Measurements from ENCODE around the gene RAD18.
A peak's percentile ranks its signal among the peaks of the same experiment; 100 is the strongest.

Gene RAD18

DNA sequence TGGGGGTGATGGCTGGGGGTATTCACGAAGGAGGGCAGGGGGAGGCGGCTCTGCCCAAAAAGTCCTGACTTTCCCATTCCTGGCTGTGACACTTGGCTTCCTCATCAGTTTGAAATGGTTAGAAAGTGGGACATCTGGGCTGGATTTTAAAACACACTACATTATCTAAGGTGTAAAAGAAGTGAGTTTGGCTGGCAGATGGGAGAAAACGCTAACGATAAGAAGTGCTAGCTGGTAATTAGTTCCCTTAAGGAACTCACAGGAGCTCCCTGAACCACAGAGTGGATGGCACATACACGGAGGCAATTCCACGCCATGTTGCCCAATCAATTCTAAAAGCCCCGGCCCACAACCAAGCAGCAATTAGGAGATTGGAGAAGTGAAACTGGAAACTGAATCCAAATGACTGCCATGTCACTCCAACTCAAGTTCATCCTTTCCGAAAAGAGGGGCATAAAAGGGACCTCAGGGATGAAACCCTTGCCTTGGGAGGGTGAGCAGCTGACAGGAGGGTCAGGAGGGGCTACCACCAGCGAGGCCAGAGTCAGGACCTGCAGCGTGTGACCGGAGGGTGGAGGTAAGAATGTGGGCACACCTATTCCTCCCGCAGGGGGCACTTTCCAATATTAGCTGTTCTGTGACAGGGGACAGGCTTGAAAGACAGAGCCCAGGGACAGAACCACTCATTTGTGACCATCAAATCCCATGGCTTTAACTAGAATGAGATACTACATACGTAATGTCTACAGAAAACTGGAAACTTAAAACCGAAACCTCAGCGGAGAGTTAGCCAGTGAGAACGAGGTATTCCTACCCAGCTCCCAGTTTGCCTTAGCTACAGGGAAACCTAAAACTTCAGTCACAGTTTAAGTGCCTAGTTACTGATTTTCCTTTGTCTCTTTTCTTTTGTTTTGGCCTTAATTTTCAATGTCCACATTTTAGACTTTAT is 98.6 kb downstream of the RAD18 start:
- no peak for DNase-seq (ENCODE audit: low spot score)

DNA sequence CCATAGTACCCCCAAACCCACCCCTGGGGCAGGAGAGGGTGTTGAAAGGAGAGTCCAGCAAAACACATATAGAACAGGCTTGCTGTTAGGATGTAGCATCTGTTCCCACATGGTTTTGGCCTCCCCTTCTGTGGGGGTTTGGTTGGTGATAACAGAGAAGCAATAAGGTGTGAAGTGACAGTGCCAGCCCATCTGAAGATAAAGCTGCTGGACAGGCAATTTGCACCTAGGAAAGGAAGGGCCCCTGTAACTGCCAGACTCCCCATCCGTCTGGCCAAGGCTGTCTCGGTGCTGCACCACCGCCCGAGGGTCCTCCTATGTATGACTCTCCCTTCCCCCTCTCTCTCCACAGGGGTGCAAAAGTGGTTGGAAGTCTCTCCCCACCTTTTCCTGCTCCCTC is 99.4 kb downstream of the RAD18 start:
- DNase-seq (ENCODE audit: low spot score), result no peak

DNA sequence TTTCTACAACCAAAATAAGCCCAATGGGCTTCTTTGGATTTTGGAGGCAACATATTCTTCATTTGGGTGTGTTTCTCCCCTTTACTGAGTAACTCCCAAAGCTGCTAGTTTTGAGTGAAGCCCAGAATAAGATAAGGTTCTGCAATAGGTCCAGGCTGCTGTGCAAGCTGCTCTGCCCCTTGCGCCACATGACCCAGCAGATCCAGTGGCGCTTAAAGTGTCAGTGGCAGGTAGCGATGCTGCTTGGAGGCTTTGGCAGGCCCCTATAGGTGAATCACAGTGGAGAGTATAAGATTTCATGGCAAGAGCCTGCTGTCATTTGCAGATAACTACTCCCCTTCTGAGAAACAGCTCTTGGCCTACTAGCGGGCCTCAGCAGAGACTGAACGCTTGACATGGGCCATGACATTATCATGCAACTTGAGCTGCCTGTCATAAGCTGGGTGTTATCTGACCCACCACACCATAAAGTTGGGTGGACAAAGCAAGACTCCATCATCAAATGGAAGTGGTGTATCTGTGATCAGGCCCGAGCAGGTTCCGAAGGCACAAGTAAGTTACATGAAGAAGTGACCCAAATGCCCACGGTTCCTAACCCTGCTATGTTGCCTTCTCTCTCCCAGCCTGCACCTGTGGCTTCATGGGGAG is 105.4 kb downstream of the RAD18 start:
- no peak for DNase-seq (ENCODE audit: low spot score)

DNA sequence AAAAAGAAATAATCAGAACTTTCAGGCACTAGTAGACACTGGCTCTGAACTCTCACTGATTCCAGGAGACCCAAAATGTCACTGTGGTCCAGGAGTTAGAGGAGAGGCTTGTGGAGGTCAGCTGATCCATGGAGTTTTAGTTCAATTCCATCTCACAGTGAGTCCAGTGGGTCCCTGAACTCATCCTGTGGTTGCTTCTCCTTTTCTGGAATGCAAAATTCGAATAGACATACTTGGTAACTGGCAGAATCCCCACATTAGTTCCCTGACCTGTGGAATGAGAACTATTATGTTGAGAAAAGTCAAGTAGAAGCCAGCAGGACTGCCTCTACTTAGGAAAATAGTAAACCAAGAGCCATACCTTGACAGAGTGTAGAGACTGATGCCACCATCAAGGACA is 106.6 kb downstream of the RAD18 start:
- DNase-seq (ENCODE audit: low spot score), result no peak

DNA sequence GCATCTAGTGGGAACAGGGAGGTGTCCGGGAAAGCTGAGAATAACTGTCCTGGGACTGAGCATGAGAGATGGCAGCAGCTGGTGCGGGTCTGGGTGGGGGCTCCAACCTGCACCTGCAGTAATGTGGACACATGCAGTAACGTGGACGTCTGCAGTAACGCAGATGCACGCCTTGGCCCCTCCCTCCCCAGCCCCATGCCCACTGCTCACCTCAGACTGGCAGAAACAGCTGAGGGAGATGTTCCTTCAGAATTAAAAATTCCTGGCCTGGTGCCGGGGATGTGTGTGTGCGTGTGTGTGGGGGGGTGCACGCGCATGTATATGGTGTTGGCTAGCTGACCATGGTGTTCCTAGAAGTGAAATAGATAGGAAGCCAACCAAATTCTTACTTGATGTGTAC is 107.2 kb downstream of the RAD18 start:
- DNase-seq (ENCODE audit: low spot score), result peak; percentile 74

DNA sequence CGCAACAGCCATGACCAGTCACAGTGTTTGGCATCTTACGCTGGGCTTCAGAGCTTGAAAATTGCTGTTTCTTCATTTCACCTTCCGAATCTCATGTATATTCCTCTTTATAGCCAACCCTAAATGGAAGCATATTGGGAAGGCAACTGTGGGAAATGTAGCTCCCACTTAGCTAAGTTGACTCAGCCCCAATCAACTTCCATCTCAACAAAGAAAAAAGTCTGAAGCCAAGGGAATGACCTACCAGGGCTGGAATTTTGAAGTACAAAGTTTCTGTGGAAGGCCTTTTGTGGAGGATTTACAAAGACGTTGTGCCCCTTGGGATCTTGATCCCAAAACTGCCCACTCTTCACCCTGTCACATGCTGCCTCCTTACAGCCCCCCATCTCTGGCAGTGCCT is 108.6 kb downstream of the RAD18 start:
- DNase-seq (ENCODE audit: low spot score), result no peak

DNA sequence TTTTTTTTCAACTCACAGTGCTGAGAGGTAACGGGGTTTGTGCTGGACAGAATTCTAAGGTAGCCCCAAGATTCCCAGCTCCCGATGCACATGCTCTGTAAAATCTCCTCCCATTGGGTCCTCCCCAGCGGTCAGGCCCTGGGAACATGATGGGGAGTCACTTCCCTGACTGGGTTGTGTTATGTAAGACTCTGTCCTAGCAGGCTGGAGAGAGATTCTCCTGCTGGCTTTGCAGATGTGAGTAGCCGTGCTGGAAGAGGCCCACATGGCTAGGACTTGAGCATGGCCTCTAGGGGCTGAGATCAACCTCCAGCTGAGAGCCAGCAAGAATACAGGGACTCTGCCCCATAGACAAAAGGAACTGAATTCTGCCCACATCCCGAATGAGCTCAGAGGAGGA is 110.2 kb downstream of the RAD18 start:
- DNase-seq (ENCODE audit: low spot score), result no peak

DNA sequence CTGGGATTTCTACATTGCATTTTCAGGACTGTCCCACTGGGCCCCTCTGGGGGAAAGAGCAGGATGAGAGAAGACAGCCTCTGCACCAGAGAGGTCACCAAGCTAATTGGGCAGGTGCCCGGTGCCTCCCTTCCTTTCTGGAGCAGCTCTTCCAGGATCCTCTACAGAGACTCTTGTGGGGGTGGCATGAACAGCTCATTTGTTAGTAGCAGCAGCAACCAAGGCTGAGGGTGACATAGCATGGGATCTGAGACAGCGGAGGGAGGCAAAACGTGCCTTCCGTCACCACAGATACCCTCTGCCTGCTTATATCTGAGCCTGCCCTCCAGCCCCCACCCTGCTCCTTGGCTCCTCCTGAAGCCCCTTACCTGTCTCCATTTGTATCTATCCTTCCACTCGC is 110.8 kb downstream of the RAD18 start:
- no peak for DNase-seq (ENCODE audit: low spot score)

DNA sequence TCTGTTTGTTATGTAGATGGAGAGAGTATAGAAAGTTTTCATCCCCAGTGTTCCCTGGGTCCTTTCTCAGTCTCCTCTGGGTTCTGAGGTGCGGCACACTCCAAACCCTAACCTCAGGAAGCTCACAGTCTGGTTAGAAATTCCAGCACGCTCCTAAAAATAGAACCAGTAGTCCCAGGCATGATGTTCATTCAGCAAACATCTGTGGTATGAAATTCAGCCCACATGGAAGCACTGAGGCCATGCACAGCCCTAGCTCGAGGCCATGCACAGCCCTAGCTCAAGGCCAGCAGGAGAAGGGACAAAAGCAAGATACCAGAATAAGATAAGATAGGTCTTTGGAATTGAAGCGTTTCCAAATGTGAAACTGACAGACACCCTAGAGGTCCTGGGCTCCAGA is 111.6 kb downstream of the RAD18 start:
- DNase-seq (ENCODE audit: low spot score), result no peak

DNA sequence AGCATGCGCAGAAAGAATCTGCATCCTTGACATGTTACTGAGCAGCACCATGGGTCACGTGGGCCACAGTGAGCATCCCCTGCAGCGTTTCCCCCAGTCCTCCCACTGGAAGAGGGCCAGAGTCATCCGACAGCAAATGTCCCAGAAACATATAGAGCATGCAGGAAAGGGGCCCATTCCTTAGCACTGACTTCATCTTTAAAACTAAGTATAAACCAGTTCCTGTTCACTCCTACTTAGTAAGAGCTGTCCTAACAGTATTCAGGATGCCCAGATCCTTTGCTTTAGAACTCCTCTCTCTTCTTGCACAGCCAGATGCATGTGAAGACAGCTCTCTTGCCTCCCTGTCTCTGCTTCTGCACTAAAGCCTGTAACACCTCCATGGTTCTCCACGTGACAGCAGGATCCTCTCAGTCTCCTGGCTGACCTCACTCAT is 114.6 kb downstream of the RAD18 start:
- no peak for DNase-seq (ENCODE audit: low spot score)

DNA sequence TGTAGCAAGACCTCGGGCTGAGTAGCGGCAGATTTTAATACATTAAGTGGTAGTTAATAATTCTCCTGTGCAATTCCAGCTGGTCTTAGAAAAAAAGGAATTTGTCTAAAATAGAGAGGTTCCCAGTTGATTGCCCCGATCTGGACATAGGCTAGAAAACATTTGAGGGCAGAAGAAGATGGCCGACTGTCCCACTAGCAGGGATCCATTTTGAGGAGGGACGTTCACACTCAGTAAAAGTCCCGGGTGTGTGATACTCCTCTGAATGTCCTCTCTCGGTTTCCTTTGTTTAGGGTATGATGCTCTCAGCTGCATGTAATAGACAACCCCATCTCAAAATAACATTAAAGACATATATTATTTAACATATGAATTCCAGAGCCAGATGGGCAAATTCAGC is 116.0 kb downstream of the RAD18 start:
- DNase-seq (ENCODE audit: low spot score), result no peak

DNA sequence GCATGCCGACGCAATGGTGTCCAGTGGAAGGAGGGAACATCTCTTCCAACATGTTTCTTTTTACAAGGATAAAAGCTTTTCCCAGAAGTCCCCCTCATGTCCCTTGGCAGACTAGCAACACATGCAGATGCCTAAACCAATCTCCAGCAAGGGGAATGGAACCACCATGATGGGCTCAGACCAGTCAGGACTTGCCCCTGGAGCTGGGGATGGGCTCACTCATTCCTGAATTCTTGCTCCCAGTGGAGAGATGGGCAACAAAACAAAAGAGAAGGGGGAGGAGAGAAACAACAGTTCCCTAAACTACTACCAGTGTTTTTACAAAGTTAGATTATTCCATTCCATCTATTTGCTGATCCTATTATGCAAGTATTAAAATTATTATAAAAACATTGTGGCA is 117.1 kb downstream of the RAD18 start:
- no peak for DNase-seq (ENCODE audit: low spot score)

DNA sequence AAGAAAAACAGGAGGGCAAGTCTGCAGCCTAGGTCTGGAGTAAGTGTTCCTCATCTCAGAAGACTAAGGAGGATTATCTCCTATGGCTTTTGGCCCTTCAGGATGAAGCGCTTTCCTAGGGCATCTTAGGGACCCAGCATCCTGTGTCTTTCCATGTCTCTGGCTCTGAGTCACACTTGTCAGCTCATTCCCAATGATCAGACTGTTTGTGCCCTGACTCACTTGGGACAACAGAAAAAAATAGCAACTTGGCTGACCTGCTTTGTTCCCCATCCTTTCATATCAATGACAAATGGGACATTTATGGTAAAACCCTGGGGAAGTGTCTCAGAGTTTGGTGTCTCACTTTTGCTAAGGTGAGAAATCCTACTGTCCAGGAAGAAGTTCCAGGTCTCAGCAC is 117.6 kb downstream of the RAD18 start:
- no peak for DNase-seq (ENCODE audit: low spot score)

DNA sequence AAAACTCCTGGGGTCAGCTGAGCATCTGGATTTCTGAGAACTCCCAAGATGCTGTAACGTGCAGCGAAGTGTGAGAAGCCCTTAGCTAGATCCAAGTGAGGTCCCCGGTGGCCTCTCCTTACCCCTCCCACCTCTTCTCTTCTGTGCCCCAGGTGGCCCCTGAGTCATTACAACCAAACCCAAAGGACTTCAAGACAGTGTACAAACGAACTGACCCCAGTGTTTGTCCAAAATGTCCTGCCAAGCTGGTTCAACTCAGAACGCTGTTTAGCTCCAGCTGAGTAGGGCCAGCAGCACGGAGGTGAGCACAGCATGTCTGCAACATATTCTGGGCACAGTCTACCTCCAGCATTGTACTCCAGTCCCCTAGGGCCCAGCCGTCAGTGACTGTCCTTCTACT is 119.9 kb downstream of the RAD18 start:
- no peak for DNase-seq (ENCODE audit: low spot score)

DNA sequence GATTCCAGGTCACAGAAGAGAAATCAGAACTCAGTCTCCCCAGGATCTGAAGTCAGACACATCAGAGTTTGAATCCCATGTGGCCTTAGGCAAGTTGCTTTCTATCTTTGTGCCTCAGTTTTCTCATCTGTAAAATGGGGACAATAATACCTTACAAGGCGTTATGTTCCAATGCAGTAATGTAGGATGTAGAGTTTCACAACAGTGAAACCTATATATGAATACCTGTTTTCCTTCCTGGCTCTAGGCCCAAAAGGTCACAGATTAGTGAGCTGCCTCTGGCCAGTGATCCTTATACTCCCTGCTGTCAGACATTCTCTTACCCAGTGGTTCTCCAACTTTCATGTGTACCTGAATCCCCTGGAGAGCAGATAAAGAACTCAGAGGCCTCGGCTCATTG is 121.0 kb downstream of the RAD18 start:
- DNase-seq (ENCODE audit: low spot score), result no peak

DNA sequence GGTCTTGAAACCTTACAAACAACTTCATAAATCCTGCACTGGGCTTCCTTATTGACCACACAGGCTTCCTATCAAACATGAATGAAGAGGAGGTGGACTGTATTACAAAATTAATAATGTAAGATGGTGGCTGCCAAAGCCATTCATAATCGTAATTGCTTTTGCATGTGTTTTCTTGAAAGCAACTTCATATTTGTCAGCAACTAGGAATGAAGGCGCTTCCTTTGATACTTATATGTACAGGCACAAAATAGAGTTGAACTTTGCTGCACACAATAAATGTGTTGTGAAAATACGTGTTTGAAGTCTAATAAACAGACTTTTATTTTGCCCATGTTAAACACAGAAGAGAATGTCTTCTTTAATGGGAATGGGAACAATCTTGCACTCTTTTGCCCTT is 121.8 kb downstream of the RAD18 start:
- DNase-seq (ENCODE audit: low spot score), result no peak

DNA sequence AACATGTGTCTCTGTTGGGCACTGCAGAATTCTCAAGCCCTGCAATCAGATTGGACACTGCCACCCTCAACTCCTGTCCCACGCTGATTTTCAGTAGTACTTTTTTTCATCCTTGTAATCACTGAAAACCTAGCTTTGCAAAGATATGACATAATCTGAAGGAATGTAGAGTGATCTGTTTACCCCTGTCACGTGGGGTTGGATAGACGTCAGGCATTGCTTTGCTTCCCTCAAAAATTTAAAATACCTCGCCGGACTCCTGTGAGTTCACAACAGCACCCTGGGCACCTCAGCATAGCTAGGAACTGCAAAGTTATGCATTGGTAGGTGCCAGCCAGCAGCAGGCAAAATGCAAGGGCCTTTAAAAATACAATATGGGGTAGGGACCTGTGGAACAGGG is 122.7 kb downstream of the RAD18 start:
- no peak for DNase-seq (ENCODE audit: low spot score)

DNA sequence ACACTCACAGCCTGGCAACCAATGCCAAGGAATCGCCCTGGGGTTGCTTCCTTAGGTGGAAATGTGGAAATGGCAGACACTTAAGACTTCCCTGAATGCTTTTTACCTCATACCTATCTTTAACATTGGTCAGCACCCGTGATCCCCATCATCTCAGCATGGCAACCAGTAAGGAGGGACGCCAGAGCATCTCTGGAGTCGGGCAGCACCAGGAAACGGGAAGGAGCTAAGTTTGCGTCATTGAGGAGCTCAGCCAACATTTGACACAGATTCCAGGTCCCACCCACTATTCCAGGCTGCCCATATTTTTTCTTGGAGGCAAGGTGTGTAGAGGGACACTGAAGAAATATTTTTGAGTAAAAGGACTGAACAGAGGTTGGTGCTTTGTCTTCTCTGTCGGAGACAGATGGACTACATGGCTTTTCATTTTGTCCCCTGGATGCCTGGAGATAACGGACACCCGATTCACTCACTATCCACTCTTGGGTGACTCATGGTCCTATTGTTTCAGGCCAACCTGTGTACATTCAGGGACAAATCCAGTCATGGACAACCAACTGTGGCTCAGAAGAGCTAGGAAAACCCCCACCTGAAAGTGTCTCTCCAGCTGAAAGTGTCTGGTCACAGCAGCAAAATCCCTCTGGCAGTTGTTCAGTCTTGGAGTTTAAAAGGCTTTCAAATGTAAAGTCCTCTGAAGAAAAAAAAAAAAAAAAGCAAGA is 123.5 kb downstream of the RAD18 start:
- DNase-seq (ENCODE audit: low spot score), result no peak

DNA sequence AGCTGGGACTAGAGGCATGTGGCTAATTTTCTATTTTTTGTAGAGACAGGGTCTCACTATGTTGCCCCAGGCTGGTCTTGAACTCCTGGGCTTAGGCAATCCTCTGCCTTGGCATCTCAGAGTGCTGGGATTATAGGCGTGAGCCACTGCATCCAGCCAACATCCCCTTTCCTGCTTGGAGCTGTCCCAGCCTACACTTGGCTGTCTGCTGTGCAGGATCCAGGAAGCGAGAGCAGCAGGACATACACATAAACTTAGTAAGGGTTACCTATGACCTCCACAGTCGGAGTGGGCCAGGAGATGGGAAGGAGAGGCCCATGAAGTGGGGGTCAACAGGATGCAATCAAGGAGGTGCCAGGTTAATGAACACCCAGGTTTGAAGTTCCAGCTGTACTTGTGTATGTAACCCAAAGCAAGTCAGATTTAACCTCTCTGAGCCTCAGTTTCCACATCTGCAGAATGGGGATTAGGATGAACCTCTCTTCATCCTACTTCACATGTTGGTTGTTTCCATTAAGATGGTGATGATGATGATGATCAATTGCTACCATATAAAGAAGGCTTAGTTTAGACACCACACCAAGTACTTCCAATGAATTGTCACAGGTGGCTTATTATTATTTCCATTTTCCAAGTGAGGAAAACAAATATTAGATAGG is 124.4 kb downstream of the RAD18 start:
- no peak for DNase-seq (ENCODE audit: low spot score)

DNA sequence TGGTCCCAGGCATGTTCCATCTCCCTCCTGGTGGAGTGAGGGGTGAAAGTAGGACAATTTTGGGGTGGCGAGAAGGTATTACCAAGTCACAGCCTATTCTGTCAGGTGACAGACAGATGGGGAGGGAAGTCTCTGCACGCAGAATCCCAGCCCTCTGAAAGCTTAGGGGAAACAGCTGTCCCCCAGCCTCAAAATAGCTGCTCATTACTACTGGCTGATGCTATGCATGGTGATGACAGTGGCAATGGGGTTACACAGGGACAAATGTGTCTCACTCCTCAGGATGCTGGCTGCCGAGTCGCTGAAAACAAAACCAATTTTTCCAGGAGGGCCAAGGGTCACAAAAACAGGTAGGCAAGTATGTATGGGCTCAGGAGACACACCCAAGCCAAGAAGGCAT is 125.0 kb downstream of the RAD18 start:
- DNase-seq (ENCODE audit: low spot score), result no peak

DNA sequence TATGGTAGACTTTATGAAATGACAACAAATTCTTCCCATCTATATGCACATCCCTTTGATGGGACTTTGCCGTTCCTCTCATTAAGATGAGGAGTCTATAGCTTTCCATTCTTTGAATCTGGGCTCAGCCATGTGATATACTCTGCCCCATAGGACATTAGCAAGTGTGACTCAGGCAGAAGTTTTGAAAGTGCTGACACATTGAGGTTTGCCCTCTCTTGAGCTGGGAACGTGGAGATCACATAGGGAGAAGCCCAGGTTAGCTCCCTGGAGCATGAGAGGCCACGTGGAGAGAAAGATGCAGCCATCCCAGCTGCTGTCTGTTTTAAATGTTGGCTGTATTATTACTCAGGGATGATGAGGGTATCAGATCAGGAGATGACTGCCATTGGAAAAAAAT is 126.1 kb downstream of the RAD18 start:
- DNase-seq (ENCODE audit: low spot score), result no peak

DNA sequence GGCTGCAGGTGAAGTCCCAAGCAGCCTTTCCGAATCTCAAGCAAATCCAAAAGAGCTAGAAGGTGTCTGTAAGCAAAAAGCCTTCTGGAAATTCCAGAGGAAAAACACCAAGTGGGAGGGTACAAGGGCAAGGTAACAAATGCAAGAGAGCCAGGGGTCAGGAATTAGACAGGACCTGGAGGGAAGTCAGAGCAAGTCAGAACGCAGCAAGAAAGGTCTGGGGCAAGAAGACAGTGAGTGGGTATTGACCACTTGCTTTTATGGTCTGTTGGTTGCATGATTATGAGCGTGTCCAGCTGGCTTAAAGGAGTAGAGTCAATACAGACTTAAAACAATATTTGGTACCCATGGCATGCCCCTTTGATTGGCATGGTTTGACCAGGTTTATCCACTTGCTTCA is 127.2 kb downstream of the RAD18 start:
- DNase-seq (ENCODE audit: low spot score), result no peak
